Dendritic cell treated with granulocyte-macrophage colony-stimulating factor and Interleukin-4, amounts not matched to agents 40 ng/mL and 50 ng/mL, for 4 days (primary cell): ENCODE measurements around the gene PES1.
"Not testable (repeated sequence)": the region's sequence is repeated elsewhere in the genome, so short reads cannot be mapped to it uniquely, and the experiment has no call there.

ENCODE experiments used
- H3K27ac Mint-ChIP-seq: one replicate; pipeline ENCODE4 v1.8.0; 2022; ENCODE audit warnings: mild to moderate bottlenecking, mixed read lengths
- H3K27me3 Mint-ChIP-seq: one replicate; pipeline ENCODE4 v1.8.0; 2022; ENCODE audit warnings: mild to moderate bottlenecking, mixed read lengths
- H3K36me3 Mint-ChIP-seq: one replicate; pipeline ENCODE4 v1.8.0; 2022; ENCODE audit warnings: low read depth, mixed read lengths
- H3K4me1 Mint-ChIP-seq: one replicate; pipeline ENCODE4 v1.8.0; 2022; ENCODE audit warnings: low read depth, mixed read lengths
- H3K4me3 Mint-ChIP-seq: one replicate; pipeline ENCODE4 v1.8.0; 2022; ENCODE audit warnings: mild to moderate bottlenecking, moderate library complexity, mixed read lengths
- H3K9me3 Mint-ChIP-seq: one replicate; pipeline ENCODE4 v1.8.0; 2022; ENCODE audit warnings: mixed read lengths
- intact Hi-C: fragments of 100-400 bp; cut with micrococcal nuclease; formaldehyde crosslinking; loops from one replicate; pipeline ENCODE4 v1.15.0; 2022

The PES1 gene

DNA sequence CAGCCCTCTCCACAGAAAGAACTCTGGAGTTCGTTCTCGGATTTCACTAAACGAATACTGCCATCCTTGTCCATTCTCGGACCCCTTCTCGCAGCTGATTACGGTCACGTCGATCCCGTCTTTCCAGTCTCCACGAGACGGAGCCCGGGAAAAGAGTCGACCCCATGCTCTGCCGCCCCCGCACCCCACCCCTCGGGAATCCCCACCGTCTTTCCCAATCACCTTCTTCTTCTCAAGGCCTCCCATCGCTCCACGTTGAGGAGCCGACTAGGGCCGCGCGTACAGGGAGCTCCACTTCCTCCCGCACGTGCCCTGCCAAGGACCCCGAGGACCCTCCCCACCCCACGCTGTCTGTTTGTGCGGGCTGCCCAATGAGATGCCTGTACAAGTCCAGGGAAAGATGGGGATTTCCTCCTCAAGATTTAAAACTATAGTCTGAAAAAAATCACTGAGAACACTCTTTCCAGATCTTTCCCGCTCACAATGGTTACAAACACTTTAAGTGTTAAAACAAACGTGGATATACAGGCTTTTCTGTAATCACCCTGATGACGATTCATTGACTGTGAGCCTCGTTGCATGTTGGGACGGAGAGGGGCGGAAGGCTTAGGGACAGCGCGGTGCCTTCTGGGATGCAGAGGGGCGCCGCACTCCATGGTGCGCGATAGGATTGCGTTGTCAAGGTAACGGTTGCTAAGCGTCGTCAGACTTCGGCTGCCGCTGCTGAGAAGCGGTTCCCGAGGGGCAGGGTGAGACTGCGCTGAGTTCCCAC, at the start of gene PES1:
Gene PES1 (minus strand): TSS at position 323 of the 772 bp plus-strand sequence. CDS start 77 bp downstream, at position 246.
- intact Hi-C loops, result loop anchor here (1.0 kb wide), 1 partner anchor 76 kb away; the partner anchor contains the start of gene DUSP18

DNA sequence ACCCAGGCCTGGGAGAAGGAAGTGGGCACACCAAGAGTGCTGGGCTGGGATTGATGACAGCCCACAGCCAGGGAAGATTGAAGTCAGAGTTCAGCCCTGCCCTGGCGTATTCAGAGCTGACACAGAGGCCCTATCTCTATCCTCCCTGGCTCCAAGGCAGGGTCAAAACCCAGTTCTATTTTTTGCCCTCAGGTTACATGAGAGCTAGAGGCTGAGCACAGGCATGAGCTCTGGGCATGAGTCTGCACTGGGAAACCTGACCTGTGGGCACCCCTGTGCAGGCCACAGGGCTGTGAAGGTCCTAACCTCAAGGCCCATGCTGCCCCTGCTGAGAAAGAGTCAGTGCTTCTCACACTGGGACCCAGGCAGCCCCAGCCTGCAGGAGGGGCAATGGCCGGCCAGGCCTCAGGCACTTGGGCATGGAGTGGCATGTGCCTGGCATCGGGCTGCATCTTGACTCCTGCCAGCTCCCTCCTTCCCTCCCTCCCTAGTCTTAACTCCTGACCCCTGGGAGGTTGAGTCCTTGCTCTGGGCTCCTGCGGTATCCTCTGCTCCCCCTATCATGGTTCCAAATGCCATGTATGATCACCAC, 49.2 kb upstream of the PES1 start:
- peaks cover 34% of the 10 kb centered on the region for H3K4me1 Mint-ChIP-seq
- no peaks in the 10 kb centered on the region for H3K9me3 Mint-ChIP-seq
- no peaks in the 10 kb centered on the region for H3K36me3 Mint-ChIP-seq
- no peak overlapping the region for H3K4me3 Mint-ChIP-seq
- no peak overlapping the region for H3K27ac Mint-ChIP-seq
- peaks cover 2% of the 10 kb centered on the region for H3K27me3 Mint-ChIP-seq
- intact Hi-C loops, result no loop called here

More for the DNA sequence above, at the start of gene PES1:
- Mint-ChIP-seq H3K4me1 (no peaks in the 10 kb centered on the region), H3K27me3 (peaks cover 6% of the 10 kb centered on the region), H3K9me3 (no peaks in the 10 kb centered on the region), H3K4me3 (no peak within 1 kb of the TSS), H3K27ac (no peak within 1 kb of the TSS), H3K36me3 (peaks cover 32% of the 10 kb centered on the region)

DNA sequence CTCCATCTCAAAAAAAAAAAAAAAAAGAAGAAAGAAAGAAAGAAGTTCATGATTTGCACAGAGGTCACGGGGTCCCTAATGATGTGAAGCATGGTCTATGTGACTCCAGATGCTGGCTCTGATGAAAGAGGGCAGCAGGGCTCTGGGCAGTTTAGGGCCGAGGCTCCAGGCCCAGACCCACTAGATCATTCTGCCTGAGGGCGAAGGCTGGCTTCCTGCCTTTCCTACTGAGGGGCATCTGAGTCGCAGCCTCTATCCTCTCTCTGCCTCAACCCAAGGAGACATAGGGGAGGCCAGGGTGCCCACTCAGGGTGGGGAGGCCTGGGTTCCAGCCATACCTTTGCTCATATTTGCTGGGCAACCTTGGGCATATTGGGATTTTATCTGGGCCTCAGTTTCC, 48.7 kb upstream of the PES1 start:
- Mint-ChIP-seq H3K4me3 (no peak overlapping the region), H3K36me3 (no peaks in the 10 kb centered on the region)
- intact Hi-C loops, result no loop called here

DNA sequence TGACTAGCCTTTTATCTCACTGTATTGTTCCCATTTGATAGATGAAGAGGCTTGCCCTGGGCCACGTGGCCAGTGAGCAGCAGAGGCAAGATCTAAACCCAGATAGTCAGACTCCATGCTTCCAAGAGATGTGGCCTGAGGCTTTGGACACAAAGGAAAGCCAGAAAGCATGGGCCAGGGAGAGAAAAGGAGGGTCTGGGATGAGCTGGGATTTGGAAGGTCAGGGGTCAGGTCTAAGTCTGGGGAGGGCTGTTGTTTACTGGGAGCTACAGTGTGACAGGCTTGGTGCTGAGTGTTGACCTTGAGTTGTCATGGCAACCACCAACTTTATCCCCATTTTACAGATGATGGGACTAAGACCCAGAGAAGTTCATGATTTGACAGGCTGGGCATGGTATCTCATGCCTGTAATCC, 46.0 kb upstream of the PES1 start:
- Mint-ChIP-seq H3K27ac (no peak overlapping the region), H3K27me3 (peaks cover 2% of the 10 kb centered on the region), H3K36me3 (no peaks in the 10 kb centered on the region), H3K4me3 (no peak overlapping the region), H3K4me1 (peaks cover 41% of the 10 kb centered on the region), H3K9me3 (no peaks in the 10 kb centered on the region)
- intact Hi-C loops, result loop anchor here (10.0 kb wide), 2 partner anchors 57 to 287 kb away; partner anchors contain the start of gene OSBP2

More for the DNA sequence above, 48.7 kb upstream of the PES1 start:
- Mint-ChIP-seq H3K27ac (no peak overlapping the region), H3K9me3 (no peaks in the 10 kb centered on the region), H3K27me3 (peaks cover 2% of the 10 kb centered on the region), H3K4me1 (peaks cover 40% of the 10 kb centered on the region)

DNA sequence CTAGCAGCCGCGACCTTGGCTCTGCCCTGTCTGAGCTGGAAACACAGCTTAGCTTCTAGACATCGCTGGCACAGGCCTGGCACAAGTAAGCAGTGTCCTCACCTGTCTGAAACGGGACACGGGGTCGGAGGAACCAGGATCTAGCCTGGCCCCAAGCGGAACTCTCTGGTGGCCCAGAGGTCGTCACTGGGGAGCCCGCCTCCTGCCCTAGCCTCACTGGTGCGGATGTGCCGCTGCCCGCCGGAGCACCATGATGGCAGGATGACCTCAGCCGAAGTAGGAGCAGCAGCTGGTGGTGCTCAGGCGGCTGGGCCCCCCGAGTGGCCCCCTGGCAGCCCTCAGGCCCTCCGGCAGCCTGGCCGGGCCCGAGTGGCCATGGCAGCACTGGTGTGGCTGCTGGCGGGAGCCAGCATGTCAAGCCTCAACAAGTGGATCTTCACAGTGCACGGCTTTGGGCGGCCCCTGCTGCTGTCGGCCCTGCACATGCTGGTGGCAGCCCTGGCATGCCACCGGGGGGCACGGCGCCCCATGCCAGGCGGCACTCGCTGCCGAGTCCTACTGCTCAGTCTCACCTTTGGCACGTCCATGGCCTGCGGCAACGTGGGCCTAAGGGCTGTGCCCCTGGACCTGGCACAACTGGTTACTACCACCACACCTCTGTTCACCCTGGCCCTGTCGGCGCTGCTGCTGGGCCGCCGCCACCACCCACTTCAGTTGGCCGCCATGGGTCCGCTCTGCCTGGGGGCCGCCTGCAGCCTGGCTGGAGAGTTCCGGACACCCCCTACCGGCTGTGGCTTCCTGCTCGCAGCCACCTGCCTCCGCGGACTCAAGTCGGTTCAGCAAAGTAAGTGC, 44.7 kb upstream of the PES1 start:
- Mint-ChIP-seq H3K27ac (peak overlapping the region; percentile 67), H3K36me3 (no peaks in the 10 kb centered on the region), H3K4me1 (peaks cover 41% of the 10 kb centered on the region), H3K27me3 (peaks cover 2% of the 10 kb centered on the region), H3K4me3 (peak overlapping the region; percentile 75), H3K9me3 (no peaks in the 10 kb centered on the region)
- intact Hi-C loops, result loop anchor here (10.0 kb wide), 2 partner anchors 58 to 288 kb away; partner anchors contain the start of gene OSBP2

DNA sequence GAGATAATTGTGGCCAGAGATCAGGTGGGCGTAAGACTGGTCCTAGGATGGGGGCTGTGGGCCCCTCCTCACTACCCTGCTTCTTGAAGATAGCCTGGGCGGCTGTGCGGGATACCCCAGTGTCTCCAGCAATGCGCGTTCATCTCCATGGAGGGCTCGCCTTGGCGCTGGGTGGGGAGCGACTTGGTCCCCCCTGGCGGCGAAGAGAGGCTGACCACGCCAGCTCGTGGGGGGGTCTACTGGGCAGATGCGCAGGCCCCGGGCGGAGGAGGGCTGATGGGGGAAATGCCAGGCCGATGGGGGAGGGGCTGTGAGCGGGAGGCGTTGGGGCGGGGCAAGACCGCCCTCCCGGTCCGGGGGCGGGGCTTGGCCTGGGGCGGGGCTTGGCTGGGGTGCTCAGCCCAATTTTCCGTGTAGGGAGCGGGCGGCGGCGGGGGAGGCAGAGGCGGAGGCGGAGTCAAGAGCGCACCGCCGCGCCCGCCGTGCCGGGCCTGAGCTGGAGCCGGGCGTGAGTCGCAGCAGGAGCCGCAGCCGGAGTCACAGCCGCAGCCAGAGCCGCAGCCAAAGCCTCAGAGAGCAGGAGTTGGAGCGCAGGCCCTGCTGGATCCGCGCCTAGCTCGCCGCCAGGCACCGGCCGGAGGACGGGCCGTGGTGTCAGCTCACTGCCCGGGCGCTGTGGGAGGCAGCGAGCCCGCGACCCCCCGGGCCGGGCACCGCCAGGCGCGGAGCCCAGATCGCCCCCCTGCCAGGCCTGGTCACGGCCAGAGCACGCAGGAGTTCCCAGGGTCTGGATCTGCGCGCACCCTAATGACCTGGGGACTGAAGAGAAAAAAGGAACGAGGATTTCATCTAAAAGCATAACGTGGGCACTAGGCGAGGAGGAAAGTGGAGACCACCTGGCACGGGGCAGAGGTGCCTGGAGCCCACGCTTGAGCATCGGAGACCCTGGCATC, 43.8 kb upstream of the PES1 start, which contains the start of gene SLC35E4:
Gene SLC35E4 (plus strand): TSS at position 509 of the 953 bp plus-strand sequence. CDS start 670 bp downstream, outside the sequence.
- Mint-ChIP-seq H3K9me3 (no peaks in the 10 kb centered on the region), H3K4me1 (peaks cover 41% of the 10 kb centered on the region), H3K27me3 (peaks cover 2% of the 10 kb centered on the region), H3K27ac (peak within 1 kb of the TSS; percentile 67), H3K36me3 (no peaks in the 10 kb centered on the region), H3K4me3 (peak within 1 kb of the TSS; percentile 75)
- intact Hi-C loops, result loop anchor here (10.0 kb wide), 2 partner anchors 59 to 289 kb away; partner anchors contain the start of gene OSBP2

DNA sequence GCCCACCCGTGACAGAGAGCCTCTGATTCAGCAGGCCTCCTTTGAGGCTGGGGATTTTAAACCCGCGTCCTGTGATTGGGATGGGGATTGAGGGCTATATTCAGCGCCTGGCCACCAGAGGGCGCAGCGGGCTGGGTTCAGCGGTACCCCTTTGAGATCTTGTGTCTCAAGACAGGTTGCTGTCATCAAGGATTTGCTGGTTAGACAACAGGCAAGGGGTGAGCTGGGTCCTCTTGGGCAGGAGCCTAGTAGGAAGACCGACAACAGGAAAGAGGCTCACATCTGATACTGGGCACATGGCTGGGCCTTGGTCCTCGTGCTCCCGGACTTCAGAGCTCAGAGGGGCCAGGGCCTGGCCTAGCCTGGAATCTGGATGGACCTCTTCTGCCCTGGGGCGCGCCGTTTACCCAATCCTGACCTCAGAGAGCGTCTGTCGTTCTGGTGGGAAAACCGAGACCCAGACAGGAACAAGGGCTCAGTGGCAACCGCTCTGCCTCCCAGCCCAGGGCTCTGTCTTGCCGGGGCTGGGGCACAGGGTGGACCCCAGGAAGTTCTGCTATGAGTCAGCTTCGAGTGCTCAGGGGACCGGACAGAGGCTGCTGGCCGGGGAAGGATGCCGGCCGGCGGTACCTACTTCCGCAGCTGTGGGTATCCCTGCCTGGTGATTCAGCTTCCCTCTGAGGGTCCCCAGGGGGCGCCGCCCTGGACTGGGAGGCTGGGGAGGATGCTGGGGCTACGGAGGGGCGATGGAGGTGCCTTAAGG, 42.9 kb upstream of the PES1 start:
- intact Hi-C loops, result loop anchor here (1.0 to 10.0 kb wide), 3 partner anchors 60 to 290 kb away; partner anchors contain the start of gene OSBP2
- H3K4me1 Mint-ChIP-seq, result peaks cover 41% of the 10 kb centered on the region
- H3K27ac Mint-ChIP-seq, result peak overlapping the region; percentile 67
- H3K36me3 Mint-ChIP-seq, result no peaks in the 10 kb centered on the region
- H3K4me3 Mint-ChIP-seq, result peak overlapping the region; percentile 75
- peaks cover 2% of the 10 kb centered on the region for H3K27me3 Mint-ChIP-seq
- no peaks in the 10 kb centered on the region for H3K9me3 Mint-ChIP-seq

DNA sequence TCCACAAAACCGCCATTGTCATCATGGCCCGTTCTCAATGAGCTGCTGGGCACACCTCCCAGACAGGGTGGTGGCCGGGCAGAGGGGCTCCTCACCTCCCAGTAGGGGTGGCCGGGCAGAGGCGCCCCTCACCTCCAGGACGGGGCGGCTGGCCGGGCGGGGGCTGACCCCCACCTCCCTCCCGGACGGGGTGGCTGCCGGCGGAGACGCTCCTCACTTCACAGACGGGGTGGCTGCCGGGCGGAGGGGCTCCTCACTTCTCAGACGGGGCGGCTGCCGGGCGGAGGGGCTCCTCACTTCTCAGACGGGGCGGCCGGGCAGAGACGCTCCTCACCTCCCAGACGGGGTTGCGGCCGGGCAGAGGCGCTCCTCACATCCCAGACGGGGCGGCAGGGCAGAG, 39.8 kb upstream of the PES1 start:
- H3K27me3 Mint-ChIP-seq, H3K36me3 Mint-ChIP-seq, H3K4me3 Mint-ChIP-seq, H3K27ac Mint-ChIP-seq, H3K9me3 Mint-ChIP-seq: not testable (repeated sequence)
- intact Hi-C loops, result loop anchor here (10.0 kb wide), 2 partner anchors 63 to 293 kb away; partner anchors contain the start of gene OSBP2
- peaks cover 29% of the 10 kb centered on the region for H3K4me1 Mint-ChIP-seq

DNA sequence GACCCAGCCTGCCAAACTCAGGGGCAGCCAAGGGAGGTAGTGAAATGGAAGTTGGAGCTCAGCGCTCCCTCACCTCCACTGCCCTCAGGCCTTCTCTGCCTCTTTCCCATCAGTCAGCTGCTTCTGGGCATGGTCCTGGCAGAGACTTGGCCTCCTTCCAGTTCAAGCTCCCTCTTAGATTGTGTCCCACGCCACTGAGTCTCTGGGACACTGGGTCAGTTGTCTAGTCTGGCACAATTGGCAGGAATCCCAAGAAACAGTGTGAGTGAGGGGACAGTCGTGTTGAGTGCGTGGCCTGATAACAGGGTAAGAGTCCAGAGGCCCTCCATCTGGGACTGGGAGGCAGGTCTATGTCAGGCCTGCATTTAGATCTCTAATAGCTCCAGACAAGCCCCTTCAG, 36.8 kb upstream of the PES1 start:
- peaks cover 24% of the 10 kb centered on the region for H3K36me3 Mint-ChIP-seq
- H3K4me3 Mint-ChIP-seq, result no peak overlapping the region
- no peaks in the 10 kb centered on the region for H3K9me3 Mint-ChIP-seq
- H3K27ac Mint-ChIP-seq, result no peak overlapping the region
- intact Hi-C loops, result no loop called here
- peaks cover 8% of the 10 kb centered on the region for H3K4me1 Mint-ChIP-seq
- H3K27me3 Mint-ChIP-seq, result no peaks in the 10 kb centered on the region

DNA sequence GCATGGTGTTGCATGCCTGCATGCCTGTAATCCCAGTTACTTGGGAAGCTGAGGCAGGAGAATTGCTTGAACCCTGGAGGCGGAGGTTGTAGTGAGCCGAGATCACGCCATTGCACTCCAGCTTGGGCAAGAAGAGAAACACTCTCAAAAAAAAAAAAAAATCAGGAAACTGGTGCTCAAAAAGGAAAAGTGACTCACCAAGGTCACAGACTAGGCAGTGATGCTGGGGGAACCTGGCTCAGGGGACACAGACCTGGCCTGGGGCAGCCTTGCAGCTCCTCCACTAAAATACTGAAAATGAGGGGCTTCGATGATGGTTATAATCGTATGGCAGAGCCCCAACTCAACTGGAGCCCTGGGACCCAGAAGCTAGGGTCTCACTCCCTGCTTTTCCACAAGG, 35.8 kb upstream of the PES1 start:
- Mint-ChIP-seq H3K27me3 (no peaks in the 10 kb centered on the region), H3K4me3 (no peak overlapping the region), H3K27ac (no peak overlapping the region), H3K4me1 (peaks cover 8% of the 10 kb centered on the region), H3K36me3 (peaks cover 33% of the 10 kb centered on the region), H3K9me3 (no peaks in the 10 kb centered on the region)
- intact Hi-C loops, result no loop called here

DNA sequence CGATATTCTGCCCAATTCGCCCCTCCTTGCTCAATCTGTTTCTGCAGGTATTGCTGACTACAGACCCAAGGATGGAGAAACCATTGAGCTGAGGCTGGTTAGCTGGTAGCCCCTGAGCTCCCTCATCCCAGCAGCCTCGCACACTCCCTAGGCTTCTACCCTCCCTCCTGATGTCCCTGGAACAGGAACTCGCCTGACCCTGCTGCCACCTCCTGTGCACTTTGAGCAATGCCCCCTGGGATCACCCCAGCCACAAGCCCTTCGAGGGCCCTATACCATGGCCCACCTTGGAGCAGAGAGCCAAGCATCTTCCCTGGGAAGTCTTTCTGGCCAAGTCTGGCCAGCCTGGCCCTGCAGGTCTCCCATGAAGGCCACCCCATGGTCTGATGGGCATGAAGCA, 34.7 kb upstream of the PES1 start:
- H3K27ac Mint-ChIP-seq, result peak overlapping the region; percentile 18
- H3K4me1 Mint-ChIP-seq, result peaks cover 8% of the 10 kb centered on the region
- H3K27me3 Mint-ChIP-seq, result no peaks in the 10 kb centered on the region
- H3K9me3 Mint-ChIP-seq, result no peaks in the 10 kb centered on the region
- H3K4me3 Mint-ChIP-seq, result no peak overlapping the region
- intact Hi-C loops, result no loop called here
- H3K36me3 Mint-ChIP-seq, result peaks cover 43% of the 10 kb centered on the region

DNA sequence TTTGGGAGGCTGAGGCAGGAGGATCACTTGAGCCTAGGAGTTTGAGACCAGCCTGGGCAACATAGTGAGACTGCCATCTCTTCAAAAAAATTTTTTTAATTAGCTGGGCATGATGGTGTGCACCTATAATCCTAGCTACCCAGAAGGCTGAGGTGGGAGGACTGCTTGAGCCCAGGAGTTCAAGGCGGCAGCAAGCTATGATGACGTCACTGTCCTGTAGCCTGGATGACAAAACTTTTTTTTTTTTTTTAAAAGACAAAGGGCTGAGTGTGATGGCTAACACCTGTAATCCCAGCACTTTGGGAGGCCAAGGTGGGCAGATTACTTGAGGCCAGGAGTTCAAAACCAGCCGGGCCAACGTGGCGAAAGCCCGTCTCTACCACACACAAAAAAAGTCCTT, 28.2 kb upstream of the PES1 start:
- H3K27ac Mint-ChIP-seq, H3K9me3 Mint-ChIP-seq, H3K4me3 Mint-ChIP-seq, H3K27me3 Mint-ChIP-seq, intact Hi-C loops: not testable (repeated sequence)
- Mint-ChIP-seq H3K36me3 (peaks cover 83% of the 10 kb centered on the region), H3K4me1 (peaks cover 12% of the 10 kb centered on the region)
